ENCODE results near the gene ZNF750.

DNA sequence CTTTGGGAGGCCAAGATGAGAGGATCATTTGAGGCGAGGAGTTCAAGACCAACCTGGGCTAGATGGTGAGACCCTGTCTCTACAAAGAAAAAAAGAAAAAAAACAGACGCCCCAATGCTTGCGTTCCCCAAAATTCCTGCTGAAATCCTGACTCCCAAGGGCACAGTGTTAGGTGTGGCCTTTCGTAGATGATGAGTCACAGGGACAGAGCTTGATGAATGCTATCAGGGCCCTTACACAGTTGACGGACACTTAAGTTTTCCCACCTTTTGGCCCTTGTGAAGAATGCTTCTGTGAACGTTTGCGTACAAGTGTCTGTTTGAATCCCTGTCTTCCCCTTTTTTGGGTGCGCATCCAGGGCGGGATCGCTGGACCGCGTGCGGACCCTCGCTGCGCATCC is 16.5 kb upstream of the ZNF750 start:
- no peak for TF ChIP-seq EZH2 (optimal IDR thresholded peaks at IDR 0.05; ENCODE audit: low read depth, low read length)
- TF ChIP-seq, protein P1, sequence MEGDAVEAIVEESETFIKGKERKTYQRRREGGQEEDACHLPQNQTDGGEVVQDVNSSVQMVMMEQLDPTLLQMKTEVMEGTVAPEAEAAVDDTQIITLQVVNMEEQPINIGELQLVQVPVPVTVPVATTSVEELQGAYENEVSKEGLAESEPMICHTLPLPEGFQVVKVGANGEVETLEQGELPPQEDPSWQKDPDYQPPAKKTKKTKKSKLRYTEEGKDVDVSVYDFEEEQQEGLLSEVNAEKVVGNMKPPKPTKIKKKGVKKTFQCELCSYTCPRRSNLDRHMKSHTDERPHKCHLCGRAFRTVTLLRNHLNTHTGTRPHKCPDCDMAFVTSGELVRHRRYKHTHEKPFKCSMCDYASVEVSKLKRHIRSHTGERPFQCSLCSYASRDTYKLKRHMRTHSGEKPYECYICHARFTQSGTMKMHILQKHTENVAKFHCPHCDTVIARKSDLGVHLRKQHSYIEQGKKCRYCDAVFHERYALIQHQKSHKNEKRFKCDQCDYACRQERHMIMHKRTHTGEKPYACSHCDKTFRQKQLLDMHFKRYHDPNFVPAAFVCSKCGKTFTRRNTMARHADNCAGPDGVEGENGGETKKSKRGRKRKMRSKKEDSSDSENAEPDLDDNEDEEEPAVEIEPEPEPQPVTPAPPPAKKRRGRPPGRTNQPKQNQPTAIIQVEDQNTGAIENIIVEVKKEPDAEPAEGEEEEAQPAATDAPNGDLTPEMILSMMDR (IDR thresholded peaks at IDR 0.05; ENCODE audit: low read length), result no peak
- no peak for TF ChIP-seq EZH2phosphoT487 (IDR thresholded peaks at IDR 0.05; ENCODE audit: low read length)

Data from MM.1S (cell line).